Activated gamma-delta T cell treated with Interleukin-2 at 50 U/mL for 16 hours (primary cell): ENCODE results near the gene CNTNAP4.

Source experiments
- DNase-seq: peaks from one replicate; pipeline ENCODE4 v3.0.0-alpha.2; 2020

CNTNAP4 gene

DNA sequence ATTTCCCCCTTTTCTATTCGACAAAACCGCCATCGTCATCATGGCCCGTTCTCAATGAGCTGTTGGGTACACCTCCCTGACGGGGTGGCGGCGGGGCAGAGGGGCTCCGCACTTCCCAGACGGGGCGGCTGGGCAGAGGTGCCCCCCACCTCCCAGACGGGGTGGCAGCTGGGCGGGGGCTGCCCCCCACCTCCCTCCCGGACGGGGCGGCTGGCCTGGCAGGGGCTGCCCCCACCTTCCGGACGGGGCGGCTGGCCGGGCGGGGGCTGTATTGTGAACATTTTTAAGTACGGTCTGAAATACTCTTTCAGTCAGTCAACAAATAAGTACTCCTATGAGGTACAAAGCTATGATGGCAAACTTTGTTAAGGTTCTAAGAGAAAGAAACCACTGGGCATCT lies 222.8 kb downstream of the CNTNAP4 start:
- DNase-seq = no peak

DNA sequence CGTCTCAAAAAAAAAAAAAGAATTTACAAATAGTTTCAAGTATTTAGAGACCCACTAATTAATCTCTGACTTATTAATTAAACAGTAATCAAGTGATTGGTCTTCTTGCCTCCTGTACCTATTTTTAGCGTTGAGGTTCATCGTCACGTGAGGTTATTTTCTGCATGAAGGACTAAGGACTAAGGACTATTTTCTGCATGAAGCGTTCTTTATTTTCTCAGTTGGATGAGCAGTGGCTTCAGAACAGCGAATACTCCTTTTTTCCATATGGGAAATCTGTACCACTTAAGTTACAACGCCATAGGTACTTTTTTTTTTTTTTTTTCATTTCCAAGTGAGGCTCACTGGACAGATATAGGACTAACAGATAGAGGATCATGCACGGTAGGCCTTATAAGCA lies 224.9 kb downstream of the CNTNAP4 start:
- no peak for DNase-seq

DNA sequence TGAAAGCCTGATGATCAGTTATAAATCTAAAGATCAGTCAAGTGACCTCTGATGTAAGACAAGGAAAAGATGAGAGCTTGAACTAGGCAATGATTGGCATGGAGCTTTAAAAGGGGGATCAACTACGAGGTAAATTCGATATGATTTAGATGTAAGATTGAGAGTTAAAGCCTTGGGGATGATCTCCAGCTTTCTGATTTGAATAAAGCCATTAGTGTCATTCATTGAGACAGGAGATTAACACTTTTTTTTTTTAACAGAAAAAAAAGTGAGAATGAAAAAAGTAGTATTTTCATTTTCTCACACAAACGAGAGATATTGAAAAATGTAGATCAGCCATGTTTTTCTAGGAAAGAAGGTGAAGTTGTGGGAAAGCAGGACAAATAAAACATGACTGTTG lies 225.4 kb downstream of the CNTNAP4 start:
- no peak for DNase-seq

DNA sequence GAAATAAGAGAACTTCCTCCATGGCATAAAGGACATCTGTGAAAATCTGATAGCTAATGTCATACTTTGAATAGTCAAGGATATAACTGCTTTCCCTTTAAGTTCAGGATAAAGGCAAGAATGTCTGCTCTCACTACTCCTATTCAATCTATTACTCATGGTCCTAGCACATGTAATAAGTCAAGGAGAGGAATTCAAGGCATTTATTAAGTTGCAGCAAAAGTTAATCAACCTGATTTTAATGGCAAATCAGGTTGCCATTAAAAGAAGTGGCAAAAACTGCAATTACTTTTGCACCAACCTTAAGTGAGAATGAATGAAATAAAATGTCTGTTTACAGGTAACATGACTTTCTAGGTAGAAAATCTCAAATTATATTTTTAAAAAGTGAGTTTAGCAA lies 225.9 kb downstream of the CNTNAP4 start:
- no peak for DNase-seq

DNA sequence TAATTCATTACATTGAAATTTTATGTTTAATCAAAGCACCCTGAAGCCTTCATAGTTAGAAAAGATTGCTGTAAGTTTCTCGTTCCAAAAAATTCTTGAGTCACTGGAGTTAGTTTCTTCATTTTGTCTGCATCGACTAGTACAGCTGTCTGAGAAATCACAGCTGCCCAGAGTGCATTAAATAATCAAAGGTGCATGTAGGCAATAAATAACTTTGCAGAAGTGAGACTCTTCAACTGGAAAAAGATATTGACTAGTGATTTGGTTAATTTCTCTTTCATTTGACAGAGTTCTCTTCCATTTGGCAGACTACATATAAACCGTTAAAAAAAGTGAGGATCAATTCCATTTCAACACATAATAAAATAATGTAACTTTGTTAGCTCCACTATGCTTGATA lies 234.0 kb downstream of the CNTNAP4 start:
- DNase-seq = no peak

DNA sequence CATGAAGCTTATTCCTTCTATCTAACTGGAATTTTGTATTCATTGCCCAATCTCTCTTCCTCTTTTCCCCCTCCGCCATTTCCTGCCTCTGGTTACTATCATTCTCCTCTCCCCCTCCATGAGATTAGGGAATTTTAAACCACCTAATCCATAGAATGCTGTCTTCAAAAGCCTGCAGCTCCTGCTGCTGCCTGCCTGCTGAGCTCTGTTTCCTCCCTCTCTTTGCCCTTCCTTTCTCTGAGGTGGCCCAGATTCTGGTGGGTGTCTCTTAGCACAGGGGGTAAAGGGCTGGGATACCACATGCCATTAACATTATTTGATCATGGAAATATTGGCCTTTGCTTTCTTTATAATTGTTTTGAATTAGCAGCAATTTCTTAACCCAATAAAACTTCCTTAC lies 241.6 kb downstream of the CNTNAP4 start:
- no peak for DNase-seq

DNA sequence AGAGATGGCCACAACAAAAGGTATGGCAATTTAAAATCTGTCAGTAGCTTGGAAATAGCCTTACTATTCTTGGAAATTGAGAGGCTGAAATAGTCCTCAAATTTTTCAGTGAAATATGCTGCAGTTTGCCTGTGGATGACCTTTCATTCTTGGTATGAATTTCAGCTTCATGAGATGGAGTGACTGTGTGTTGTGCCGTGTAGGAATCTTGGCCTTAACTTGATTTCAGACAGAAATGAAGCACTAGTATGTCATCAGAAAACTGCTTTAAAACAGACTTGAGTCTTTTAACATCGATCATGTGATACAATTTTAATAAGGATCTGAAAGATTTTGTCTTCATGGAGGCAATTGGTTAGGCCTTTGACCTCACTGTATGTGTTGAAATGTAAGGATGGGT lies 247.2 kb downstream of the CNTNAP4 start:
- no peak for DNase-seq

DNA sequence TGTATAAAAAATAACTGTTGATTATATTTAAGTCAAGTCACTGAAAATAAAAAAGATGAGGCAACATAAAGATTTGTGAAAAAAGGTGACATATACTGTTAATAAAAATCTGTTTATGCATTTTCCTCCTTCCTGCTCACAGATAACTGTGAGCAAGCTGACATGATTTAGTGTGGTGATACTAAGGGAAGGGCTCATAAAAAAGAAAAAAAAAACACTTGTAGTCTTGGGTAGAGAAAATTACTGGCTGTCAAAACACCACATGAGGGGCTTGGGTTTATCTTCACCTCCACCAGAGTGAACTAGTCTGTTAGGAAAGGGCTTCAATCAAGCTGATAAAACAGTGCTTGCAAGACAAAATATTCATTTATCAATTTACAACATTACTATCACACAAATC lies 247.6 kb downstream of the CNTNAP4 start:
- DNase-seq = no peak

DNA sequence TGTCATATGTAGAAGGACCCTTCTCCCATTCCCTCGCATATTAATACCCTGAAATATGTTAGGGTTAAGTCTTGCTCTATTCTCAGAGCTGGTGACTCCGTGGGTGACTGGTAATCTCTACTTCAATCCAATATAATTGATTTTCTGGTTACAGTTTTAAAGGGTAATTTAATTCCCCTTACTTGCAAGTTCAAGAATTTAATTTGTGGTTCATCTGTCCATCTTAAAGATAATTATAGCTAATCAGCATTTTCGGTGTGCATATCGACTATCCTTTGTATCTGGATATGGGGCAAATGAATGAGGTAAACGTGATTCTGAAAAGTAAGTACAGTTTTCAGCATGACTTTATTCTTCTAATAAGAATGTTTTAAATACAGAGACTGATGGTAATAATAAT lies 250.0 kb downstream of the CNTNAP4 start:
- DNase-seq = no peak

DNA sequence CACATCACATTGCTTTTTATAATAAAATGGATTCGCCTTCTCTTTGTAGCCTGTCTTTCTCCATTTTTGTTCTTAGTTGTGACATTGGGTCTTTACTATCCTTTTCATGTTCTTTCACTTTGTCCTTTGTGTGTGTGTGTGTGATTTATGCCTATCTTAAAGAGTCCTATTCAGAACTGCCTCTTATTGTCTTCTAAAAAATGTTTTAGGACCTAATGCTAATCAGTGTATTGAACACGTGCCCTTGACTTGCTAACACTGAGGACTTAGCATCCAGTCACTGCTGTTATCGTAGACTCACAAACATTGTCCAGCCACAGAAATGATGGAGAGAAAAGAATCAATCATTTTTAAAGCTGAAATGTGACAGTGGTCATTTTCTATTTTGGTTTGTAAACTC lies 251.9 kb downstream of the CNTNAP4 start:
- no peak for DNase-seq

DNA sequence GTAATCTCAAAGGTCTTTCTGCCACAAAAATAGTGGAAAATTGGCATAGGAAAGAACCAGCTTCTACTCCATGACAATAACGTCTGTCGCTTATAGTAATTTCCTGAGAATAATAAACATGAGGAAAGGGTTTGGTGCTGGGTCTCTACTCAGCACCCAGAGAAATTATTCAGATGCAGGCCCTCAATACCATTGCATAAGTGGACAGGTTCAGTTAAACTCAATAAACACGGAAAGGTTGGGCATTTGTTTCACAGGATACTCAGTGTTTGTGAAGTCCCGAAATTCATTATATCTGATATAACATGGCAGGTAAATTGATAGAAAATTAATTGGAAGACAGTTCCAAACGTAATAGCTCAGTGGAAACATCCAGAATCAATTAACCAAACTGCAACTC lies 254.0 kb downstream of the CNTNAP4 start:
- DNase-seq = no peak

DNA sequence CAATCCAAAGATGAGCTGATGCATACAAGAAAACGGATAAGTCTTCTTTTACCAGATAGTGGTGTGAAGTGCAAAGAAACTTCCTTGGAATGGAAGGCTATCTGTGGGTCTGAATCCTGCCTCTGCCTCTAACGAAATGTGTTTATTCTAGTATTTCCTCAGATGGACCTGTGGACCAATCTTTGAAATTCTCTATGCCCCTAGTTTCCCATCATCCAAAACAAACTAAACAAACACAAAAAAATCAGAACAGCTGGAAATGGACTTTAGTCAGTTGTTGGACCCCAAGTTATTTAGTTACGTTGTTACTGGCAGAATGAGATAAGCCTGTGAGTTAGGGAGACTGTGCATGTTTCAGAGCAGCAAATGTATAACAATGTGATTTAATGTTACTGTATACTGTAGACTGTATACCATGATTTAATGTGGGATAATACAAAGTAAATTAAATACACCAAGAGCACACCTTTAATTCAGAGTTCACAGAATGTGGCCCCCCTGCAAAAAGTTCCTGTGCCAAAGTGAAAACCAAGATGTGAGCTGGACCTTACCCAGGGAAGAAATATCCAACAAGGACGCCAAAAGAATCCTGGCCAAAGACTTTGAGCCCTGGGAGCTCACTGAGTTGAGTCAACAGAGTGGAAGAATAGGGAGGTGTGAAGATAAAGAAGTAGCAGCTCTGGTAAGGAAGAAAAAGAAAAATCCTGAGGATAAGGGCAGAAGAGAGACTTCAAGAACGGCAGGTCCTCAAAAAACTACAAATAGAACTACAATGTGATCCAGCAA lies 255.2 kb downstream of the CNTNAP4 start:
- no peak for DNase-seq

DNA sequence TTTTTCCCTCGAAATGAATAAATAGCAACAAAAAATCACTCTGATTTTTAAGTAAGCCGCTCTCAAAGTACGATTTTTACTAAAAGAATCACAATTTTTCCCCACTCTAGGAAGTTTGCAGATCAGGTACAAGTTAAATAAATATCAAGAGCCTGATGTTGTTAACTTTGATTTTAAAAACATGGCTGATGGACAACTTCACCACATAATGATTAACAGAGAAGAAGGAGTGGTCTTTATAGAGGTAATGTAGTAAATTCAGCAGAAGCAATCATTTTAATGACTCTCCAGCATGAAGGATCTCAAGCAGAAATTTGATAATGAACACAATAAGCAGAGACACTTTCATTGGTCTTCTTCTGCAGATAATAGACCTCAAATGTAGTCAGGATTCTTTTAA lies 262.4 kb downstream of the CNTNAP4 start:
- no peak for DNase-seq

DNA sequence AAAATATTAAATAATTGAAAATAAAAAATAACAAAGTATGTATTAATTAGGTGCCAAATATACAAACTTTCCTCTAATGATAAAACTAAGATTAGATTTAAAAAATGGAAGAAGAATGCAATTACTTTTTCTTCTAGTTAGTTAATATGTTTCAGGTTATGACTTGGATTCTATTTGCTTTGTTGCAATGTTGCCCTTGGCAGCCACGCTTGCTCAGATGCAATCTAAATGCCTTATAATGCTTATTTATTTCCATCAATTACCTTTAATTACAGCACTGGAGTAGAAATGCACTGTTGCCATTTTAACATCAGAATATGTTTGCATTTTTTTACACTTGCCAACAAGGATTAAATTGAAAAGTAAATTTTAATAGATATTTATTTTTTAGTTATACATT lies 263.9 kb downstream of the CNTNAP4 start:
- DNase-seq = no peak

DNA sequence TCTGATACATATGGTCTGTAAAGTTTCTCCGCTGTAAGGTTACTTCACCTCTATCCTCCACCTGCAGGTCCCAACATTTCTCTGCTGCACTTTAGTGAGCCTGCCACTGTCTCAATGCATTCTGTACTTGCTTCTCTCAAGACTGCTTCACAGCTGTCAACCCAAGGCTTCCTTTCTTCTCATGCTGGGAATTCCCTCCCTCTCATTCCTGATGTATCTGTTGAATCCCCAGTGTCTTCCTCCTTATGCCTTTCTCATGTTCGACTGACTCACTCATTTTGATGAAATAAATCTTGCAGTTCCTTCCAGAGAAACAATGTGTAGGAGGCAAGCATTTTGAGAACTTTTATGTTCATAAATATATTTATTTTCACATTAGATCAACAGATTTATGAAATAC lies 288.3 kb downstream of the CNTNAP4 start:
- DNase-seq = no peak

DNA sequence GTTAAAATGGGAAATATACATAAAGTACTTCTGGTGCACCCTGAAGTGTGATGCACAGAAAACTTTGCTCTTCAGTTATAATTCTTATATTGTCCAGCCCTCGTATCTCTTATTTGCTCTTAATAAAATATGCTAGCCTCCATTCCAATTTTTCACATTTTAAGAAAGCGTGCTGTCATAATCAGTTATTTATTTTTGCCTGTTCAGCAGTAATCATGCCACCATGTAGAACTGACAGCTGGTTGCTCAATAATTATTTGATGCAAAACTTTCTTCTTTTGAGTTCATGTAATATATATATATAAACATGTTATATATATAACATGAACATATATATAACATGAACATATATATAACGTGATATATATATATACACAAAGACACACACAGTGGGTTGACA lies 294.6 kb downstream of the CNTNAP4 start:
- no peak for DNase-seq

DNA sequence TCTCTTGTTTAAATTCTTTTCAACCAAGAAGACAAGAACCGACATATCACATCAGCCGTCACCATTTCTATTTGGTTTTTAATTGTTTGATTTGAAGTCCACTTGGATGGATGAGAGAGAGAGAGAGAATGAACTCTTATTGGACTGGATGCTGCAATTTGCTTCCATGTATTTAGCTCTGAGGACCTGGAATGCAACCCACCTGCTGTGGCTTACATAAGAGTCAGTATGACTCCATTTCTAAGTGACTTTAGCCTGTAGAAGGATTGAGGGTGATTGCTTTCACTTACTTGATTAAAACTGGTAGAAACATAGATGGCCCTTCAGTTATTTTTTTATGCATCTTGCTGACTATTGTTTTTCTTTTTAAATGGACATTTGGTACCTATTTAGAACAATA lies 296.1 kb downstream of the CNTNAP4 start:
- DNase-seq = no peak

DNA sequence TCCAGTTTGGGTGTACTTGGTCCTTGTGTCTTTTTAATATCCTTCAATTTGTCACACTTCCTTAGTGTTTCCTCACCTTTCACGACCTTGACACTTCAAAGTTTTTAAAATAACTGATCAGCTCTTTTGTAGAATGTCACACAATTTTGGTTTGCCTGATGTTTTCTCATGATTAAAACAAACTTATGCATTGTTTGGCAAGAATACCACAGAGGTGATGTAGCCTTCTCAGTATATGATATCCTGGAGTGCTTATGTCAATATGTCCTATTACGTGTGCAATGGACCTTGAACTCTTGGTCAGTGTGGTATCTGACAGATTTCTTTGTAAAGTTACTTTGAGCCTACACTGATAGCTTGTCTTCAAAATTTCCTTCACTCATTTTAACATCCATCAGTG lies 297.4 kb downstream of the CNTNAP4 start:
- no peak for DNase-seq

DNA sequence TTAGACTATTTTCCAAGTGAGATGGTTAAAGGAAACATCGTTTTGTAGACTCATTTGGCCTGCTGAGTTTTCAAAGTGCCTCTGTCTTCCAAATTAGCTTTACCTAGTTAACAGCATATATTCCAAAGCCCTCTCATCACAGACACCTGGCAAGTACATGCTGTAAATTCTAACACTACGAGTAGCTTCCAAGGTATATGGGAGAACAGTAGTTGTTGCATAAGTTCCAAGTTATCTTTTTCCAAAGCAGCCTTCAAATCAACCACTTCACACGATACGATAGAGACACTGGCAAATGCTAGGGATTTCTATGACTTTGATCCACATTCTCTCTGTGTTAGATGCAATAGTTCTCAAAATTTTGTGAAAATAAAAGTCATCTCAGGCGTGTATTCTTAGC lies 299.3 kb downstream of the CNTNAP4 start:
- DNase-seq = no peak

DNA sequence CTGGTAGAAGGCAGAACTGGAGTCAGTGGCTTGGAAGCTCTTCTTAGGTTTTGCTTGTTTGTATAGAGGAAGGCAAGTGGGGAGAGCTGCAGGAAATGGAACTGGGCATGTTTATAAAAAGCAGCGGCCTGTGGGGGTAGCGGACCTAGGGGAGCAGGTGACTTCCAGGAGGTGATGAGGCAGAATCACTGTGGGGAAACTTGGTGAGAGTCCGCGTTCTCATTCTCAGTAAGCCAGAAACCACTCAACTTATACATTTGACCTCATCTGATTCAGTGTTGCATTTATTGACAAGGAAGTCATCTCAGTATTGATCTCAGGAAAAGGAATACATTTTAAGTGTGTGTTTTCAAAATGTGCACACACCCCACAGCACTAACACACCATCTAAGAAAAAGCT lies 299.8 kb downstream of the CNTNAP4 start:
- no peak for DNase-seq

DNA sequence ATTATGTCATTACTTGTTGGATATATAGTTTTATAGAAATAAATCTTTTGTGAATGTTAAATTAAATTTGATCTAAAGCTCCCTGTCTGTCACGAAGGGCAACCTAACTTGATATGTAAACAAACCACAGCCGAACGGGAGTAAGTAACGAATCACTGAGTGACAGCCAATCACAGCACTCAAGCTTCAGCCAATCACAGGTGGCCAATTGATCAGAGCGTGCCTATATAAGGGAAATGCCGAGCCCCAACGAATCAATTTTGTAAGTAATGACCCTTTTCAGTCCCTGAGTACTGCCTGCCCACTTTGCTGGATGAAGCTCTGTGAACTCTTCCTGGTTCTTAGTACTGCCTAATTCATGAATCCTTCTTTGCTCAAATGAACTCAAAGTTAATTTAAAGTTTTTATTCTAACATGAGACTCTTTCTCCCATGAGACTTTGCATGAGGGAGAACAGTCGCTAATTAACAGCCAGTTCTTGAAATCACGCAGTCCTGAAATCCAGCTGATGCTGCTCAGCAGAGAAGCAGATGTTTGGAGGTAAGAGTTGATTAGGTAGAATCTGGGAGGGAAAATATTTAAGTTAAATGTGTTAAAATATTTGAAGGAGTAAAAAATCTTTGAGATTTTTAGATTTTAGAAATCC lies 302.2 kb downstream of the CNTNAP4 start:
- no peak for DNase-seq

DNA sequence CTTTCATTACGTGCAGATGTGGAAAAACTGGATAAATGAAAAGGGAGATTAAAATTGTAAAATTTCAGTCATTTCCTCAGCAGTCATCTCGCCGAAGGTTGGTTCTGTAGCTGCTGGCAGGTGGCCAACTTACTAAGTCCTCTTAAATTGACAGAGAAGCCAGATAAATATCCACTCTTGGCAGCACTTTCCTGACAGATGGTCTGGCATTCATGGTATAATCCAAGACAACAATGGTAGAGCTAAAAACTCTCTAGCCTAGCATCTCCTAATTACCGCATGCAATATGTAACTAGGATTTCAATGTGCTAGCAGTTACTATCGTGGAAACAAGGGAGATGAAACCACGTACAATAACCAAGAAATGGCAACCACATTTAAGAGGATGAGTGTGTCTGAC lies 306.3 kb downstream of the CNTNAP4 start:
- DNase-seq = no peak

DNA sequence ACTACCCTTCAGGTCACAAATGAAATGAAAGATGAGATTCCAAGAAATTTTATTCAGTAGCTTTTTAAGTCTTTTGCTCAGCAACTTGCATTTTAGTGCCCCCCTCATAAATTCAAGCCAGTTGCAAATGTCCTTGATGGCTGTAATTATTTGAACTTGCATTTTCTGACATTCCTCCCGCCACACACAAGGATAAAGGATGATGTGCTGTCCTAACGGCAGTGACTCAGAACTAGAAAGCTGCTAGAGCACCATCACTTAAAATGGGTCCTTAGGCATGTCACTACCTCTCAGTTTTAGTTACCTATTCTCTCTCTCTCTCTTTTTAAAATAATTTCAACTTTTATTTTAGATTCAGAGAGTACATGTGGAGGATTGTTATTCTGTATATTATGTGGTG lies 306.7 kb downstream of the CNTNAP4 start:
- no peak for DNase-seq

DNA sequence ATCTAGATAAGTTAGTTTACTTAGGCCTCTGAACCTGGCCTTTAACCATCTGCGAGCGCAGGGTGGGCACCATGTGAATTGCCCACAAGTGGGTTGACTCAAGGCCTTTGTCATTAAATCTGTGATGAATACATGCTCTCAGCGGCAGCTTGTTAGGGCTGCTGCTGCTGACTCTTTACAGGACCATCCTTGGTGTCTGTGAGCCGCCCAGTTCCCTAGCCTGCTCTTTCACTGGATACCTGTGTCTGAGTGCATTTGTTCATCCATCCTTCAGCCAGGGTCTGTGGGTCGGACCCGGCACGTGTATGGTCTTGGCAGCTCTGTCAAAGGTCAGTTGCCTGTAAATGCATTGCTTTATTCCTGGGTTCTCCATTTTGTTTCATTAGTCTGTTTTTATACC lies 321.3 kb downstream of the CNTNAP4 start:
- no peak for DNase-seq

DNA sequence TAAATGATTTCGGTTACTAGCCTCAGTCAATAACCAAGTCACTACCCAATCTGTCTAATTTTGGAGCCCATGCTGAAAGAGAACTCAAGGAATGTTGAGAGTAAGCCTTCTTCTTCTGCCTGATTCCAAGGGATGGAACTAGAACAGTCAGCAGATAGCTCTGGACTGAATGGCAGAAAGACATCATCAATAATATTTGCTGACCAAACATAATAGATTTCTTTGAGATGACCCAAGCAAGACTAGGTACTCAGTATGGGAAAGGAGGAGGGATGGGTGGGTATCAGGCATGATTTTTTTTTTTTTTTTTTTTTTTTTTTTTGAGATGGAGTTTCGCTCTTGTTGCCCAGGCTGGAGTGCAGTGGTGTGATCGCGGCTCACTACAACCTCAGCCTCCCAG lies 330.1 kb downstream of the CNTNAP4 start:
- DNase-seq = no peak
